SK-N-SH (cell line): ENCODE measurements around the gene PCED1B. TPM values are rescaled to one million over a fixed set of nuclear protein-coding genes. Genes with fewer than 3 reads are reported as not detected.

Experiments
- CTCF ChIA-PET: fragments of 300-600, 350-600 bp; formaldehyde crosslinking; extraction: SDS; loops from one replicate; lab custom pipeline; 2021; lab: Yijun Ruan, JAX
- POLR2A ChIA-PET: fragments of 350-600 bp; sonication (Branson Sonifier 250); formaldehyde crosslinking; extraction: SDS; loops from one replicate; lab custom pipeline; 2020; ENCODE audit warnings: antibody characterized with exemption, inconsistent platforms; lab: Yijun Ruan, JAX
- DNase-seq: peaks from one replicate; pipeline ENCODE4 v3.0.0; 2012
- H2AFZ ChIP-seq: fragments of 200-600 bp; sonication (generic); 2 replicates; pipeline ENCODE4 v1.8.1; 2016; ENCODE audit warnings: antibody characterized with exemption, mild to moderate bottlenecking, low read depth
- H3F3A ChIP-seq: fragments of 200-600 bp; sonication (generic); replicated peaks from 2 replicates; pipeline ENCODE3; 2016; ENCODE audit warnings: antibody characterized with exemption, mild to moderate bottlenecking; ENCODE audit not compliant: insufficient read depth
- H3K27ac ChIP-seq, 2 experiments: fragments of 200-500 bp in 1 of 2; fragments of 200-600 bp in 1 of 2; sonication (Bioruptor generic) in 1 of 2; sonication (generic), shearing (Covaris generic) in 1 of 2; 2 replicates each; pipeline versions ENCODE4 v1.5.1 to v1.6.1; 2014 to 2016; ENCODE audit warnings: low read depth in 2 of 2, inconsistent platforms in 1 of 2, low read length in 1 of 2, mild to moderate bottlenecking in 1 of 2, mixed read lengths in 1 of 2
- H3K27me3 ChIP-seq: fragments of 200-600 bp; sonication (generic), shearing (Covaris generic); 2 replicates; pipeline ENCODE4 v1.6.1; 2016; ENCODE audit warnings: mixed run types; ENCODE audit not compliant: insufficient read depth
- H3K36me3 ChIP-seq, 2 experiments: fragments of 200-500 bp in 1 of 2; fragments of 200-600 bp in 1 of 2; sonication (Bioruptor generic) in 1 of 2; sonication (generic) in 1 of 2; replicated peaks in 1 of 2; 2 replicates each; pipeline versions ENCODE3 to v1.5.1; 2014 to 2016; ENCODE audit warnings: low read length in 1 of 2, mild to moderate bottlenecking in 1 of 2; ENCODE audit not compliant: insufficient read depth in 2 of 2, control insufficient read depth in 1 of 2
- H3K4me1 ChIP-seq, 2 experiments: fragments of 200-500 bp in 1 of 2; fragments of 200-600 bp in 1 of 2; sonication (Bioruptor generic) in 1 of 2; sonication (generic), shearing (Covaris generic) in 1 of 2; 2 replicates each; pipeline versions ENCODE4 v1.5.1 to v1.6.1; 2014 to 2016; ENCODE audit warnings: low read depth in 1 of 2, low read length in 1 of 2, mixed run types in 1 of 2; ENCODE audit not compliant: insufficient read depth in 2 of 2, control insufficient read depth in 1 of 2
- H3K4me2 ChIP-seq: fragments of 200-600 bp; sonication (generic), shearing (Covaris generic); 2 replicates; pipeline ENCODE4 v1.6.1; 2017; ENCODE audit warnings: mixed run types
- H3K4me3 ChIP-seq, 2 experiments: fragments of 200-500 bp in 1 of 2; fragments of 200-600 bp in 1 of 2; sonication (Bioruptor generic) in 1 of 2; sonication (generic), shearing (Covaris generic) in 1 of 2; 2 replicates each; pipeline versions ENCODE4 v1.5.1 to v1.8.1; 2014 to 2016; ENCODE audit warnings: low read depth in 2 of 2, inconsistent platforms in 1 of 2, low read length in 1 of 2, mild to moderate bottlenecking in 1 of 2, mixed read lengths in 1 of 2, moderate library complexity in 1 of 2
- H3K79me2 ChIP-seq: fragments of 200-600 bp; sonication (generic); 2 replicates; pipeline ENCODE4 v1.8.1; 2017; ENCODE audit warnings: mild to moderate bottlenecking; ENCODE audit not compliant: insufficient read depth
- H3K9ac ChIP-seq: fragments of 200-600 bp; sonication (generic); 2 replicates; pipeline ENCODE4 v1.6.1; 2017; ENCODE audit warnings: mixed run types
- H3K9me2 ChIP-seq: fragments of 200-600 bp; sonication (generic); 2 replicates; pipeline ENCODE4 v1.6.1; 2017; ENCODE audit warnings: mixed run types
- H3K9me3 ChIP-seq: fragments of 200-600 bp; sonication (generic); 2 replicates; pipeline ENCODE4 v1.6.1; 2017; ENCODE audit warnings: mixed run types, mild to moderate bottlenecking, moderate library complexity
- H4K20me1 ChIP-seq: fragments of 200-600 bp; sonication (generic); 2 replicates; pipeline ENCODE4 v1.6.1; 2017; ENCODE audit warnings: mild to moderate bottlenecking, mixed run types; ENCODE audit not compliant: insufficient read depth
- CHD2 ChIP-seq: fragments of 150-350 bp; IDR thresholded peaks from 2 replicates; pipeline ENCODE4 v1.6.1; 2018; ENCODE audit warnings: low read length; ENCODE audit not compliant: partially characterized antibody
- CTCF ChIP-seq: fragments of 200-600 bp; sonication (generic); IDR thresholded peaks from 2 replicates; pipeline ENCODE4 v1.6.1; 2017; ENCODE audit warnings: antibody characterized with exemption, mild to moderate bottlenecking, moderate library complexity
- ELF1 ChIP-seq: IDR thresholded peaks from 2 replicates; pipeline ENCODE4 v1.4.0; 2012
- EP300 ChIP-seq, 2 experiments: IDR thresholded peaks; 2 replicates each; pipeline versions ENCODE4 v1.4.0 to v1.6.1; 2012; ENCODE audit warnings: borderline replicate concordance in 1 of 2, low read depth in 1 of 2, low read length in 1 of 2
- FOXJ3 ChIP-seq: sonication (generic); formaldehyde crosslinking; IDR thresholded peaks from 2 replicates; pipeline ENCODE4 v1.5.1; 2020; ENCODE audit warnings: mild to moderate bottlenecking, missing genetic modification reagents
- GABPA ChIP-seq: IDR thresholded peaks from 2 replicates; pipeline ENCODE4 v1.4.0; 2012; ENCODE audit warnings: low read depth, mild to moderate bottlenecking
- IRF3 ChIP-seq: fragments of 150-350 bp; IDR thresholded peaks from 2 replicates; pipeline ENCODE4 v1.6.1; 2016; ENCODE audit warnings: mild to moderate bottlenecking, low read depth, low read length
- MEF2A ChIP-seq: IDR thresholded peaks from 2 replicates; pipeline ENCODE4 v1.4.0; 2012; ENCODE audit warnings: low read depth, borderline replicate concordance
- NRF1 ChIP-seq: IDR thresholded peaks from 2 replicates; pipeline ENCODE4 v1.6.1; 2012; ENCODE audit warnings: low read depth, mild to moderate bottlenecking, low read length
- POLR2AphosphoS5 ChIP-seq: IDR thresholded peaks from 2 replicates; pipeline ENCODE4 v1.6.1; 2012; ENCODE audit warnings: low read depth, low read length
- RCOR1 ChIP-seq: fragments of 150-350 bp; IDR thresholded peaks from 2 replicates; pipeline ENCODE4 v1.6.1; 2017; ENCODE audit warnings: antibody characterized with exemption, low read length
- RFX5 ChIP-seq: IDR thresholded peaks from 2 replicates; pipeline ENCODE4 v1.6.1; 2012; ENCODE audit warnings: mild to moderate bottlenecking, improper control_type of control experiment, low read length
- SIN3A ChIP-seq: IDR thresholded peaks from 2 replicates; pipeline ENCODE4 v1.6.1; 2012; ENCODE audit warnings: low read depth, mild to moderate bottlenecking, low read length, moderate library complexity, borderline replicate concordance
- TAF1 ChIP-seq: IDR thresholded peaks from 2 replicates; pipeline ENCODE4 v1.6.1; 2012; ENCODE audit warnings: low read depth, mild to moderate bottlenecking, low read length, moderate library complexity, borderline replicate concordance
- TCF12 ChIP-seq: IDR thresholded peaks from 2 replicates; pipeline ENCODE4 v1.4.0; 2012
- TEAD4 ChIP-seq: IDR thresholded peaks from 2 replicates; pipeline ENCODE4 v1.4.0; 2012; ENCODE audit warnings: mild to moderate bottlenecking, borderline replicate concordance; ENCODE audit not compliant: insufficient read depth
- WGBS: methylation state at CpG from one replicate; pipeline ENCODE4 v1.1.6; 2017; ENCODE audit warnings: low lambda C conversion rate; 5-methylcytosine and 5-hydroxymethylcytosine counted together
- polyA plus RNA-seq, 3 experiments: library from polyadenylated mRNA; depleted of rRNA; stranded (reverse); fragments of >200 nt; gene quantifications; 2 replicates each; pipeline ENCODE4 v1.2.3, GENCODE V29; 2012
- TF ChIP-seq, protein P1 (sequence below): IDR thresholded peaks from 2 replicates; pipeline ENCODE4 v1.4.0; 2012; ENCODE audit warnings: low read depth, borderline replicate concordance
- TF ChIP-seq, protein P2 (sequence below): IDR thresholded peaks from 2 replicates; pipeline ENCODE4 v1.4.0; 2012; ENCODE audit warnings: low read depth, borderline replicate concordance

PCED1B gene
- polyA plus RNA-seq, 1 of the 3 experiments (the other 2 are of a cell fraction), result 0.21 TPM

- Histone ChIP-seq H3K9me3 (no peaks in the 10 kb centered on the region), H3K4me3 (no peak overlapping the region), H3K9ac (no peak overlapping the region), H3F3A (no peaks in the 10 kb centered on the region), H4K20me1 (no peaks in the 10 kb centered on the region), H3K9me2 (no peaks in the 10 kb centered on the region), H3K79me2 (no peaks in the 10 kb centered on the region), H3K27me3 (no peaks in the 10 kb centered on the region), H3K4me2 (no peak overlapping the region), H3K27ac (peak overlapping the region in 1 of 2 experiments; percentile 43; a peak in 2 of 4 replicates), H2AFZ (no peak overlapping the region), H3K4me1 (peaks cover 0 to 16% of the 10 kb centered on the region in 2 experiments; a peak in 1 of 4 replicates), H3K36me3 (no peaks in the 10 kb centered on the region)
- ChIA-PET POLR2A (no interaction called here), CTCF (no interaction called here)
- TF ChIP-seq ELF1, result no peak
- no peak for TF ChIP-seq TAF1
- TF ChIP-seq CTCF, result no peak
- TF ChIP-seq, protein P1, sequence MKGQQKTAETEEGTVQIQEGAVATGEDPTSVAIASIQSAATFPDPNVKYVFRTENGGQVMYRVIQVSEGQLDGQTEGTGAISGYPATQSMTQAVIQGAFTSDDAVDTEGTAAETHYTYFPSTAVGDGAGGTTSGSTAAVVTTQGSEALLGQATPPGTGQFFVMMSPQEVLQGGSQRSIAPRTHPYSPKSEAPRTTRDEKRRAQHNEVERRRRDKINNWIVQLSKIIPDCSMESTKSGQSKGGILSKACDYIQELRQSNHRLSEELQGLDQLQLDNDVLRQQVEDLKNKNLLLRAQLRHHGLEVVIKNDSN, result no peak
- no peak for TF ChIP-seq RFX5
- TF ChIP-seq POLR2AphosphoS5, result no peak
- no peak for TF ChIP-seq SIN3A
- TF ChIP-seq CHD2, result no peak
- TF ChIP-seq GABPA, result no peak
- TF ChIP-seq RCOR1, result no peak
- no peak for TF ChIP-seq TCF12
- TF ChIP-seq, protein P2, sequence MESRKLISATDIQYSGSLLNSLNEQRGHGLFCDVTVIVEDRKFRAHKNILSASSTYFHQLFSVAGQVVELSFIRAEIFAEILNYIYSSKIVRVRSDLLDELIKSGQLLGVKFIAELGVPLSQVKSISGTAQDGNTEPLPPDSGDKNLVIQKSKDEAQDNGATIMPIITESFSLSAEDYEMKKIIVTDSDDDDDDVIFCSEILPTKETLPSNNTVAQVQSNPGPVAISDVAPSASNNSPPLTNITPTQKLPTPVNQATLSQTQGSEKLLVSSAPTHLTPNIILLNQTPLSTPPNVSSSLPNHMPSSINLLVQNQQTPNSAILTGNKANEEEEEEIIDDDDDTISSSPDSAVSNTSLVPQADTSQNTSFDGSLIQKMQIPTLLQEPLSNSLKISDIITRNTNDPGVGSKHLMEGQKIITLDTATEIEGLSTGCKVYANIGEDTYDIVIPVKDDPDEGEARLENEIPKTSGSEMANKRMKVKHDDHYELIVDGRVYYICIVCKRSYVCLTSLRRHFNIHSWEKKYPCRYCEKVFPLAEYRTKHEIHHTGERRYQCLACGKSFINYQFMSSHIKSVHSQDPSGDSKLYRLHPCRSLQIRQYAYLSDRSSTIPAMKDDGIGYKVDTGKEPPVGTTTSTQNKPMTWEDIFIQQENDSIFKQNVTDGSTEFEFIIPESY, result no peak
- no peak for TF ChIP-seq EP300 (IDR thresholded peaks at IDR 0.05; ENCODE audit: borderline replicate concordance in 1 of 2, low read depth in 1 of 2, low read length in 1 of 2)
- TF ChIP-seq TEAD4, result no peak
- TF ChIP-seq NRF1, result no peak
- no peak for TF ChIP-seq FOXJ3 (CRISPR knock-in tag)
- no peak for TF ChIP-seq MEF2A
- TF ChIP-seq IRF3, result no peak
- 28% methylated on average over 2 of the region's 2 CpGs for WGBS
- no peak for DNase-seq
Observed at GRCh38 chr12:47274760-47275159, 195.3 kb downstream of the PCED1B start.
